DMS79 treated with DMSO at 0.1 percent for 48 hours (cell line): Measurements from ENCODE around the gene ARID1B.
"Not testable (repeated sequence)": the region's sequence is repeated elsewhere in the genome, so short reads cannot be mapped to it uniquely, and the experiment has no call there.

Experiments used
- DNase-seq: peaks from one replicate; lab custom pipeline; 2025; lab: John Stamatoyannopoulos, UW

Gene ARID1B

DNA sequence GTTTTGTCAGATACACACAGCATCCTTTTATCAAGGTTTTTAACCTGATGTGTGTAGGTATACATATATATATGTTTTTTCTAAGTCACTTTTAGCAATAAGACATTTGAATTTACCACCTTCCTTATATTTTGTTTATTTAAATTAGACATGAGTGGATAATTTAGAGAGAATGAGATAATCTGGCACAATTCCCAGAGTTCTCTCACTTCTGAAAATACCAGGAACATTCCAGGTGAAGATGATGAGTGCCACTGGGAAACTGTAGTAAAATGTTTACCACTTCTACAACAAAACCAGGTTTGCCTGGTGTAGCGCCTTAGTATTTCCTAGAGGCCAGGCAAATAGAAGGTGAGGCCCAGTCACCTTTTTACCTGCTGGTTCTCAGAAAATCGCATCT, 356.7 kb downstream of the ARID1B start:
- DNase-seq, result no peak

DNA sequence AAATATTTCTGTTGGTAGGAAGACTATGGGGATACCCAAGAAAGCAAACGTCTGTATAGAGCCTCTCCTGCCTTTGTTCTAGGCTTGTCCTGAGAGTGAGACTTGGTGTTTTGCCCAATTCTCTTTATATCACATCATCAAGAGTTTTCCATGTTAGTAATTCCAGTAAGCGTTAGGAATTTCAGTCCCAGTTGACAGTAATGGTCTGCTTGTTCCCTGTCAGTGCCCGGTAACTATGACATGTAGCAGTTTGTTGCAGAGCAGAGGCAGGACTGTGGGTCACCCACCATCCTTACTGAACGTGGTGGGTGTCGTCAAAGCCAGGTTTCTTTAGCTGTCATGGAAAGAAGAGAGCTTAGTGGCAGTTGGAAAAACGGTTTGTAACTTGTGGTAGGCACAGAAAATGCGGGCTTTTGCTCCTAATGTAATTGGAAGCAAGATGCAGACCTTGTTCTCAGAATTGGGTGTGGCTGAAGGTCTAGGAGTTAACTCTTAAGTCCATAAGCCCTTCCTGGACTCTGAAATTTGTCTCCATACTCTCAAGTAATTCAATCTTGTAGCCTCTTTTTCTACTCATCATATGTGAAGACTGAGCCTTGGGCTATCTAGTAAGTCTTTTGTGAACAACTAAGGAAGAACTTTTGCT, 357.3 kb downstream of the ARID1B start:
- no peak for DNase-seq

DNA sequence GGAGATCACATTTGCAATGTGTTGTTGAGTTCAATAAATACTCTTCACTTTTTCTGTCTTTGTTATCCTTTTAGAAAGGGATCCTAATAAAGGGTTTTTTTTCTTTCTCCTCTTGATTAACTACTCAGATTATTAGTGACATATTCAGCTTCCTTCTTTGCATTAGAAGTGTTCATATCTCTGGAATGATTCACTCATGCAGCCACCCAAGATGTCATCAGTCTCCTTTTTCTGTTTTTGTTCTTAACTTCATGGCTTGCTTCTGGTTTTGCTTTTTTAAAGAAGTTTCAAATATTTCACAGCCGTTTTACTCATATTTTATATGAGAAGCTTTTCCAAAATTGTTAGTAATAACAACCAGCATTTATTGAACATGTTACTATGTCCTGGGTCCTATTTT, 358.5 kb downstream of the ARID1B start:
- no peak for DNase-seq

DNA sequence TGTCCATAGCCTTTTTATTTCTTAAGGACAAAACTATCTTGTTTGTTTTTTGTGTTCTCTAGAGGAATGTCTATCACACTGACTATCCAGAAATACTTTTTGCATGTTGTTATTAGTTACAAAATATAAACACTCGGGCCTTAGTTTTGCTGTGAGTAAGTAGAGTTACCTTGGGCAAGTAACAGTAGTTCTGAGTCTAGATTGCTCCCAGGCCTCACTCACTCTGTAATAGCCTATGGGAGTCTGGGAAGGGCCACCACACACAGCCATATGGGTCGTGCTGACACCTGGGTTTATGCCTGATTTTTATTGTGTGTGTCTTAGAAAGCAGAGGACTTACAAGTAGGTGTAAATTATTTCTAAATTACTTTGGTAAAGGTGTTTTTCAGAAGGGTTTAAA, 360.3 kb downstream of the ARID1B start:
- no peak for DNase-seq

DNA sequence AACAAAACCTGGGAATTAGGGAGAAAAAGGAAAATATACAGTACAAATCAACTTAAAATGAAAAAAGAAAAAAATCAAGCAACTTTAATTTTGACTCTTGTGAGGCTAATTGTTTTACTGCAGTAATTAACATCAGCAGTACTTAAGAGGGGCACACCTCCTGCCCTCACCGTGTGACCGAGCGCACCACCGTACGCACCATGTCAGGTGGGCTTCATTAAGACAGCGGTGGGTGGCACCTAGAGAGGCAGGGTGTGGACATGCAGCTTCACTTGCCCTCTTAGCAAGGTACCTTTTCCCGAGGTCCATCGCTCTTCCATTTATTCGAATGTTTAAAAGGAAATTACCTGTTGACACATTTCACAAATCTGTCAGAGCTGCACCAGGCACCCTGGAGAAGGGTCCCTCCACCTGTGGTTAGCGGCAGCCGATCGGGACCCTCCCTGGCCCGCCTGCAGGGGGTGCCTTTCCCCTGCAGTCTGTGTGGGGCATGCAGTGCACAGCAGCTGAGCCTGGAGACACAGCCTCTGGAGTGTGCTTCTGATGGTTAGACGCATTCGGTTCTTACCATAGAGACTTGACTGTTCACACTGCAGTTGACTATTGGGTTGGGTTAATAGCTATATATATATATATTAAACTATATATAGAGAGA, 362.0 kb downstream of the ARID1B start:
- DNase-seq, result no peak

DNA sequence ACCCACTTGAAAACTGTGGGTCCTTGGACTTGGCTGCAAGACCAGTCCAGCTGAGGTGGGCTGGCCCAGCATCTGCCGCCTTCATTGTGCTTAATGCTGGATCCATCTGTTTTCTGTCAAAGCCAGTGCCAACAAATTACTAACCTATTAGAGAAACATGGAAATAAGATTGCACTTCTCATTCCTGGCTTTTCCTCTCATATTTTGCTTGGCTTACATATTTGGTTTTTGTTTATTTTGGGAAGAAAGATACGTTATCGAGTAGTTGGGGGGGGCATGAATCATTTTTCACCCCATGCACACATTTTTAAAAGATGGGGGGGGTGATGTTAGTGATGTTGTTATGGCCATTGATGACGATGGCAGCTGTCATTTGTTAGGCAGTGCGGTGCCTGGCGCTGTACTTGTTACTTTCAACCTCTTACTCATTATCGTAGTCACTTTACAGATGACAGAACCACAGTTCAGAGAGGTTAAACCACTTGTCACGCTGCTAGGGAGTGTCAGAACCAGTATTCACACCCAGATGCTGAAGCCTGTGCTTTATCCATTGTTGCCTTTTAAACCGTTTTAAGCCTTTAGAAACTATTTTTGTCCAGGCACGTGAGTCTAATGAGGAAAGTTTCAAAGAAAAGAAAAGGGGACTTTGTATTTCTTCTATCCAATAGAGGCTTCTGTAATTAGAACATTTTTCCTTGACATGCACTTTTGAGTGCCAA, 366.2 kb downstream of the ARID1B start:
- DNase-seq, result no peak

DNA sequence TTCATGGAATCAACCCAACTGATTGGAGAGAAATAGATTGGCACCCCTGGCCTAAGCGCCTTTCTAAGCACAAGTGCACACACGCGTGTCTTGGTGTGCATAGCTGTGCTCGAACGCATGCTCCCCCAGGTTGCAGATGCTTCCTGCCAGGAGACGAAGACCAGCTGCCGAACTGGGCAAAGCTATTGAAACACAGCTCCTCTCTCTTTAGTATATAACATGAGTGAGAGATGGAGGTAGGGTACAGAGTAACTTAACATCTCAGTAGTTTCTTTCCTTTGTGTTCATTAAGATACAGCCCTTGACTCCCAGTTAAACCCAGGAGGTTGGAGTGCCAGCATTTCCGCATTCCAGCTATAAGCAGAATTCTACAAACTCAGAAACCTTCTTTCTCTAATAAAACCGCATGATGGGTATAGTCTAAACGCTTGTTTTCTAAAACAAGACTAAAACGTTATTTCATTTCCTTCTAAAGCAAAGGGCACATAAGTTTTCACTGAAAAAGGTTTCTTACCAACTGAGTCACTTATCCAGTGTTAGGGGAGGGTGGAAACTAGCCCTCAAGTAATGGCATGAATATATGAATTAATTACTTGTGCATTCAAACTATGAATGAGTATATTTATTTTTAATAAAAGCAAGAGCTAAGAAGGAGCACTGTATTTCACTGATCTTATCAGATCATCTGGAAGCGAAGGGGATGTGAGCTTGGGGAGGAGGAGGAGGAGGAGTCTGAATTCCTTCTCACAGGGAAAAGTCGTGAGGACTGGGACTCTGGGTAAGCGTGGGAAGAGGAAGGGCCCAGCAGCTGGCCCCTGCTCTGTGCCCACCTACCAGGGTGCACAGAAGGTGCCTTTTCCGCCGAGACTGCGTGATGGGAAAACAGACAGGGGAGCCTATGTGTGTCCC, 367.0 kb downstream of the ARID1B start:
- no peak for DNase-seq

DNA sequence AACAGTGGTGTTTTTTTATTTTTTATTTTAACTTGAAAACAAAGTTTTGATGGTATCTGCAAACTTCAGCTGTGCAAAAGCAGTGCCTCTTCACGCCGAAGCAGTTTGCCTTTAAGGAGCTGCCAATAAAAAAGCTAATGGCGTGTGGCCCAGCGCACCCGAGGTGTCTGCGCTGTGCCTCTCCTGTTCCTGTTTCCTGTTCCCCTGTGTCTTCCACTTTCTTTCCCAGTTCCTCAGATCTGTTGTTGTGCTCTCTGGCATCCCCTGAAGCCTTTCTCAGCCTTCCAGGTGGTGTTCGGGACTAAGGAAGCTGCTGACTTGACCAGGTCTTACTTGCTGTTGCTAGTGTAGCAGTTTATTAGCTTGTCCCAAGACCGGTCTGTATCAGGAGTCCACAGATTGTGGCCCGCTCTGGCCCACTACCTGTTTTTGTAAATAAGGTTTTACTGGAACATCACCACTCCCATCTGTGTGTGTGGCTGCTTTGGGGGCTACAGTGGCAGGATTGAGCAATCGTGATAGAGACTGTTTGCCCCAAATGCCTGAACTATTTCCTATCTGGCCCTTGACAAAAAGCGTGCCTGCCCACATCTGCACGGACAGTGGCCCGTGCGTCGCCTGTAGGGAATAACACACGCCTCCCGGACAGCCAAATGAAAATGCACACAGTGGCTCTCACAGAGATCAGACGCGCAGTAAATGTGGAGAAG, 367.8 kb downstream of the ARID1B start:
- DNase-seq, result no peak

DNA sequence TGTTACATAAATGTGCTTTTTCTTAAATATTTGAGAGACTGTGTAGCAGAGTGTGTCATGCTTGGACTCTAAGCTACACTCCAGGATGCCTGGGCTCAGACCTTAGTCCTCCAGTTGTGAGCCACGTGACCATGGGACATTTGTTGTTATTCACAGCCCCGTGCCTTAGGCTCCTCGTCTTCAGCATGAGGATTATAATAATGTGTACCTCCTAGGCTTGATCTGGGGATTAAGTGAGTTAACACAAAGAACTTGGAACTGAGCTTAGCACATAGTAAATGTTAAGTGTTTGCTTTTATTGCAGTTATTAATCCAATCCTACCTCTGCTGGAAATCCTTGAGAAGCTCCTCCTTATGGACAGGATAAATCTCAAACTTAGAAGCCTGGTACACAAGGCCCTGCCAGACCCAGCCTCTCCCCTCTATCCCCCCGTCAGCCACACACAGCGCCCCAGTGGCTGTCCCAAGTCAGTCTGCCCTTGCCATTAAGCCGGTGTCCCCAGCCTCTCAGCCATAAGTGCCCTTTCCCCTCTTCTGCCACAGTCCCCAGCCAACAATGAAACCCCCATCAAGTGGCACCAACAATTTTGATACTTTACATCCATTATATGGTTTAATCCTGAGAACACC, 368.6 kb downstream of the ARID1B start:
- no peak for DNase-seq

DNA sequence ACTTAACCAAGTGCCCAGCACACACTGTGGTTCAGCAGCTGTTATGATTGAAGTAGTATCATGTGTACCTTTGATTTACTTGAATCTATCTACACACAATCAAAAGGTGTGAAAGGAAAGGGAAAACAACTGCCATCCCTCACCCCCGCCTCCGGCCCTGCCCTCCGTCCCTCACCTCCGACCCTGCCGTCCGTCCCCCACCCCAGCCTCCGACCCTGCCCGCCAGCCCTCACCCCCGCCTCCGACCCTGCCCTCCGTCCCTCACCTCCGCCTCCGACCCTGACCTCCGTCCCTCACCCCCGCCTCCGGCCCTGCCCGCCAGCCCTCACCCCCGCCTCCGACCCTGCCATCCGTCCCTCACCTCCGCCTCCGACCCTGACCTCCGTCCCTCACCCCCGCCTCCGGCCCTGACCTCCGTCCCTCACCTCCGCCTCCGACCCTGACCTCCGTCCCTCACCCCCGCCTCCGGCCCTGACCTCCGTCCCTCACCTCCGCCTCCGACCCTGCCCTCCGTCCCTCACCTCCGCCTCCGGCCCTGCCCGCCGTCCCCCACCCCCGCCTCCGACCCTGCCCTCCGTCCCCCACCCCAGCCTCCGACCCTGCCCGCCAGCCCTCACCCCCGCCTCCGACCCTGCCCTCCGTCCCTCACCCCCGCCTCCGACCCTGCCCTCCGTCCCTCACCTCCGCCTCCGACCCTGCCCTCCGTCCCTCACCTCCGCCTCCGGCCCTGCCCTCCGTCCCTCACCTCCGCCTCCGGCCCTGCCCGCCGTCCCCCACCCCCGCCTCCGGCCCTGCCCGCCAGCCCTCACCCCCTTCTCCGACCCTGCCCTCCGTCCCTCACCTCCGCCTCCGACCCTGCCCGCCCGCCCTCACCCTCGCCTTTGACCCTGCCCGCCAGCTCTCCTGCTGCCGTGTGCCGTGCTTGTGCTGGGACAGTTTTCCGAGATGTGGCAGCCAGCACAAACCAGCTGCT, 370.2 kb downstream of the ARID1B start:
- not testable (repeated sequence) for DNase-seq

DNA sequence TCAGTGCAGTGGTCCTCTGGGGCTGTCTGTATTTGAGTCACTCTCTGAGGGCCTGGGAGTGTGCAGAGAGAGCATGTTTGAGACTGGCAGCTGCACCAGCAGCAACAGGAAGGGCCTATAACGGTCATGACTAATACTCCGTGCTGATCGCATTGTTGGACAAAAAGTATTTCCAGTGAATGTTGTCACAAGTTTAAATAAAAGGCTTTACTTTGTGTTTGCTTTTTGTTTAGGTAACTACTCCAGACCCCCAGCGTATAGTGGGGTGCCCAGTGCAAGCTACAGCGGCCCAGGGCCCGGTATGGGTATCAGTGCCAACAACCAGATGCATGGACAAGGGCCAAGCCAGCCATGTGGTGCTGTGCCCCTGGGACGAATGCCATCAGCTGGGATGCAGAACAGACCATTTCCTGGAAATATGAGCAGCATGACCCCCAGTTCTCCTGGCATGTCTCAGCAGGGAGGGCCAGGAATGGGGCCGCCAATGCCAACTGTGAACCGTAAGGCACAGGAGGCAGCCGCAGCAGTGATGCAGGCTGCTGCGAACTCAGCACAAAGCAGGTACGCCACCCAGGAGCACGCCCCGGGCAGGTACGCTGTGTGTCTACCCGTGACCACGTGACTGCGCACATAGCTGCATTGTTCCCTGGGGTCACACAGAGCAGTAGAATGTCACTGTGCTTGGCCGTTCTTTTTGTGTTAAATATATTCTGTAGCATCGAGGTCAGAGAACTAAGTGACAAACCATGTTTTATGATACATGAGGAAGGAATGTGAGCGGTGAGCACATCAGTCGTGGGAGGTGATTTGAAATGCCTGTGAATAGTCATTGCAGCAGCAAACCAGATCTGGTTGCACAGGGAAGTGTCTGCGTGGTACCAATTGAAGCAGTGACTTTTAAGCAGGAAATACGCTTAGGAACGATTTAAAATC, 371.5 kb downstream of the ARID1B start:
- DNase-seq, result no peak

DNA sequence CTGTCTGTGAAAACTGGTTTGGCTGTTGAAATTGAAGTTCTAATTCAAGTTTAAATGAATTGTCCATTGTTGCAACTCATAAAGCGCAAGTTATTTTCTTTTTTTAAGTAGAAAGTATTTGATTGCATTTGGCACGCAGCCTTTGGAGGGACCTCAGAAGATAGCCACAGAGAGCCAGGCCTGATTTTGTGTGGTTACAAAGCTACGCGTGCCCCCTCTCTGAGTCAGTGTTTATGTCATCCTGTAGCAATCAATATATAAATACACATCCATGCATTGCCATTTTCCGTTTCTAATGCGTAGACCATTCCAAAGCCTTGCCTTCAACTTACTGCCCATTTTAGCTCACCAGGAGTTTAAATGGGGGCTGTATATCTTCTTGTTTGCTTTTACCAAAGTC, 372.9 kb downstream of the ARID1B start:
- DNase-seq, result no peak

DNA sequence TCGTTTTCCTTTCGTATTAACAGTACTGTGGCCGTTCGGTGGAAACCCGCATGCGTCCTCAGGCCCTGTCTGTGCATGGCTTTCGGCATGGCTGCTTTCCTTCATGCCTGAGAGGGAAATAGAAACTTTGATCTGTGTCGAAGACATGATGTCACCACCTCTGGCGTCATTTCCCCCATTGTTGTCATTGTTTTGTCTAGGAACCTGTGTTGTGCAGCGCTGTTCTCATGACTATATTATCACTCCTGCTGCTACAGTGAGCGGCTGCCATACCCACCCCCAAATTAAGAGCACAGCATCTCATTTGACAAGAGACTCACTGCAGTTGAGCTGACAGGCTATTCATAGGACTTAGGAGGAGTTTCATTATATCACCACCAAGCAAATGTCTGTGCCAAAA, 373.9 kb downstream of the ARID1B start:
- no peak for DNase-seq

DNA sequence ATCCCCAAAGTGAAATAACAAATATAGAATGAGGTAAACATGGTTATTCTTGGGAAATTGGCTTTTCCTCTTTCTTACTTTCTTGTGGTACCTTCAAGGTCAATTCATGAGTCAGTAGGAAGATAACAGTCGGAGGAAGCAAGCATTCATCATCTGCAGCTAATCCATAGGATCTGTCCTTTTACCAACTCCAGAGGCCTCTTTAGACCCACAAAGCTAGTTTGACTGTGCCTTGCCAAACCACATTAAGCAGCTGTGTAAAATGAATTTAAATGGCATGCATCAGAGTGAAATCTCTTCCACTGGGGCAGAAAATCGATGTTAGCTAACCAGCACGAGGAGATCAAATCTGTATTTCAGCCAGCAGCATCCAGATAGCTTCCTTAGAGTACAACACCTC, 374.8 kb downstream of the ARID1B start:
- DNase-seq, result no peak

DNA sequence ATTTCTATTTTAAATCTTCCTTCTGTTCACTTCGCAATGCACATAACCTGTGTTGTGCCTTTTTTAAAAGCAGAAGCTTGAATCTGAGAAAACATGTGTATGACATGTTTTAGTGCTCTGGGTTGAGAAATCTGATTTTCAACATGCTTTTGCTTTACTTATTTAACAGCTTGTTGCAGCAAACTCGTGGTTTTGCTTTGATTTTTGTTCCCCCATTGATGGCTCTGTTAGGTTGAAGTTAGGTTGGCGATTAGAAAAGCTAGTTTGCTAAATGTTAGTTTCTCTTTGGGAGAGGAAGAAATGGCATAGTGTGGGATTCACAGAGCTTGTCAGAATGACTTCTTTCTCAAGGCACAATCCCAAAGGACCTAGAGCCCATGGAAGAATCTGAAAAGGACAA, 375.4 kb downstream of the ARID1B start:
- no peak for DNase-seq

DNA sequence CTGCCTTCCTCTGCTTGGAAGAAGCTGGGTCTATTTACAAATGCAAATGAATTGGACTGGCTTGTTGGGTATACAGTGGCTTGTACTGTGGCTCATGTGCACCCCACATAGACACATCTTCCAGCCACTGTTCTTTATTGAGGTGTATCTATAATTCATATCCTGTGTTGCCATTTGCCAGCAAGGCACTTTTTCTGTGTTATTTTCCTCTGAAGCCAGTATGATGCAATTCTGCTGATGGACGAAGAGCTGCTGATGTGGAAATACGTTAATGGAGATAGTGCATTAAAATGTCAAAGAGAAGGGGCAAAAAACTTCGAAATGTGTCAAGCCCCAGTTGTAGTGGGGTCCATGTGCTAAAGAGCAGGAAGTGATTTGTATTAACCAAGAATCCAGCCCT, 378.6 kb downstream of the ARID1B start:
- DNase-seq, result no peak

DNA sequence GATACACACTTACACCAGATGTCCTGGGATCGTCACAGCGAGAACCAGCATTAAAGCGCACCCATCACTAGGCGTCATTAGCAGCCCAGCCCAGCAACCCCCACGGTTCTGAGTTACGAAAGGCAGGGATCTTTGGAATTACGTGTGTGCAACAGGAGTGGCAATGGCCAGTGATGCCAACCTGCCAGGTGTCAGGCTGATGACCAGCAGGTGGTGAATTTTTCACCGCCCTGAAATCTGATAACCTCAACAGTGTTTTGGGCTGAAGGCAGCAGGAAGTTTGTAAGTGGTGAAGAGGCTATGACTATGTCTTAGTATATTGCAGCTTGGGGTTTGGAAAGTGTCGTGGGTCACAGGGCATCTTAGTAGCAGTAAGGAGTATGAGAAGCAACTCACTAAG, 380.1 kb downstream of the ARID1B start:
- no peak for DNase-seq

DNA sequence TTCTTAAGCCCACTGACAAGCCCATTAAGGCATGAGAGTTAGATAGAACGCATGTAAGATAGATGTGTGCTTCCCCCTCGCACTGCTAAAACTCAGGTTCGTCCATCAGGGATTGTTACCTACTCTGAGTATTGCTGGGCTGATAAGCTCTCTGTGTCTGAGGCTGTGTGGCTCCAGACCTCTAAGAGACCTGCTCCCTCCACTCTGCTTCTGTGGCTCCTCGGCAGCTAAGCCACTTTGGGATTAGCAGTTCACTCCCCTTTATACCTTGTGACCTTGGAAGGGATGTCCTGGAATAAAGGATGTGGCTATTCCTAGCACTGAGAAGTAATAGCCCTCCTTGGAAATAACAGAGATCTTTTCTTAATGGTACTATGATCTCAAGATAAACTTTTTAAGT, 381.3 kb downstream of the ARID1B start:
- no peak for DNase-seq

DNA sequence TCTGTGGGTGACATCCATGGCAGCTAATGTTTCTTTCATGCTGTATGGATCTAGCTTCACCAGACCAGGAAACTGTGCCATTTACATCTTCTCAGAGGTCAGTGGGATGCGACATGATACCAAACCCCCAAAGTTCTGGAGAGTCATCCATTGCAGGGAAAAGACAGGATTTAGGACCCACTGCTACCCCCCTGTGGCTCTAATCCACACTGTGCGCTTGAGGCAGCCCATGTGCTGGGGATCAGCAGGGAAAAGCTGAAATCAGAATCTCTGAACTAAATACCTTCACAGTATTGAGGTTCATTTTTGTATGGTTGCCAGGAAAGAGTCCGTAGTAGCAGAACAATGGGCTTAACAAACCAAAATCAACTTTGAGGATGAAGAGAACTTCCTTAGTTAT, 381.7 kb downstream of the ARID1B start:
- no peak for DNase-seq
